Measurements from ENCODE around the gene CADPS. TPM values are rescaled to one million over a fixed set of nuclear protein-coding genes. Genes with fewer than 3 reads are reported as not detected.

The CADPS gene
- total RNA-seq, 1 donor from 2014 or later = 1.3 TPM

GRCh38 chr3:62672988-62673313, 202.3 kb downstream of the CADPS start:
- no peak for DNase-seq (ENCODE audit: low read depth)
- FAIRE-seq = no peak
- H3K27me3 ChIP-seq (ENCODE audit: control insufficient read depth, insufficient read depth, low read length) = no peaks in the 10 kb centered on the region
- H3K36me3 ChIP-seq (ENCODE audit: control insufficient read depth, insufficient read depth, low read length) = no peaks in the 10 kb centered on the region
- no peak for TF ChIP-seq CTCF (IDR thresholded peaks at IDR 0.05; ENCODE audit: insufficient read depth, low read length, severe bottlenecking)
- no peak overlapping the region for H3K4me3 ChIP-seq (ENCODE audit: low read depth, low read length)

- peak; percentile 7 for FAIRE-seq
- Histone ChIP-seq H3K27me3 (ENCODE audit: control insufficient read depth, insufficient read depth, low read length) (no peaks in the 10 kb centered on the region), H3K4me3 (ENCODE audit: low read depth, low read length) (no peak overlapping the region), H3K36me3 (ENCODE audit: control insufficient read depth, insufficient read depth, low read length) (no peaks in the 10 kb centered on the region)
- no peak for DNase-seq (ENCODE audit: low read depth)
- no peak for TF ChIP-seq CTCF (IDR thresholded peaks at IDR 0.05; ENCODE audit: insufficient read depth, low read length, severe bottlenecking)
These were observed 202.8 kb downstream of the CADPS start for GRCh38 chr3:62672270-62672987.

GRCh38 chr3:62670351-62670750, 204.9 kb downstream of the CADPS start:
- no peak for FAIRE-seq
- peak; percentile 29 for DNase-seq (ENCODE audit: low read depth)
- Histone ChIP-seq H3K4me3 (ENCODE audit: low read depth, low read length) (no peak overlapping the region), H3K27me3 (ENCODE audit: control insufficient read depth, insufficient read depth, low read length) (no peaks in the 10 kb centered on the region), H3K36me3 (ENCODE audit: control insufficient read depth, insufficient read depth, low read length) (no peaks in the 10 kb centered on the region)
- TF ChIP-seq CTCF (IDR thresholded peaks at IDR 0.05; ENCODE audit: insufficient read depth, low read length, severe bottlenecking) = no peak

GRCh38 chr3:62669161-62669560, 206.1 kb downstream of the CADPS start:
- DNase-seq (ENCODE audit: low read depth) (no peak), FAIRE-seq (no peak)
- H3K4me3 ChIP-seq (ENCODE audit: low read depth, low read length) = no peak overlapping the region
- TF ChIP-seq CTCF (IDR thresholded peaks at IDR 0.05; ENCODE audit: insufficient read depth, low read length, severe bottlenecking) = no peak
- H3K36me3 ChIP-seq (ENCODE audit: control insufficient read depth, insufficient read depth, low read length) = no peaks in the 10 kb centered on the region
- no peaks in the 10 kb centered on the region for H3K27me3 ChIP-seq (ENCODE audit: control insufficient read depth, insufficient read depth, low read length)

GRCh38 chr3:62667714-62668113, 207.5 kb downstream of the CADPS start:
- Histone ChIP-seq H3K27me3 (ENCODE audit: control insufficient read depth, insufficient read depth, low read length) (no peaks in the 10 kb centered on the region), H3K4me3 (ENCODE audit: low read depth, low read length) (no peak overlapping the region), H3K36me3 (ENCODE audit: control insufficient read depth, insufficient read depth, low read length) (no peaks in the 10 kb centered on the region)
- FAIRE-seq (peak; percentile 28), DNase-seq (ENCODE audit: low read depth) (peak; percentile 9)
- peak; percentile 38 for TF ChIP-seq CTCF (IDR thresholded peaks at IDR 0.05; ENCODE audit: insufficient read depth, low read length, severe bottlenecking)

Measured in bronchial epithelial cell (primary cell).